GM19238 (cell line): Measurements from ENCODE around the gene TMEM205.
"Not testable (repeated sequence)": the region's sequence is repeated elsewhere in the genome, so short reads cannot be mapped to it uniquely, and the experiment has no call there.

ENCODE experiments used
- DNase-seq: peaks from one replicate; pipeline ENCODE4 v3.0.0; 2011; ENCODE audit warnings: low spot score; ENCODE audit not compliant: insufficient read length

The TMEM205 gene

DNA sequence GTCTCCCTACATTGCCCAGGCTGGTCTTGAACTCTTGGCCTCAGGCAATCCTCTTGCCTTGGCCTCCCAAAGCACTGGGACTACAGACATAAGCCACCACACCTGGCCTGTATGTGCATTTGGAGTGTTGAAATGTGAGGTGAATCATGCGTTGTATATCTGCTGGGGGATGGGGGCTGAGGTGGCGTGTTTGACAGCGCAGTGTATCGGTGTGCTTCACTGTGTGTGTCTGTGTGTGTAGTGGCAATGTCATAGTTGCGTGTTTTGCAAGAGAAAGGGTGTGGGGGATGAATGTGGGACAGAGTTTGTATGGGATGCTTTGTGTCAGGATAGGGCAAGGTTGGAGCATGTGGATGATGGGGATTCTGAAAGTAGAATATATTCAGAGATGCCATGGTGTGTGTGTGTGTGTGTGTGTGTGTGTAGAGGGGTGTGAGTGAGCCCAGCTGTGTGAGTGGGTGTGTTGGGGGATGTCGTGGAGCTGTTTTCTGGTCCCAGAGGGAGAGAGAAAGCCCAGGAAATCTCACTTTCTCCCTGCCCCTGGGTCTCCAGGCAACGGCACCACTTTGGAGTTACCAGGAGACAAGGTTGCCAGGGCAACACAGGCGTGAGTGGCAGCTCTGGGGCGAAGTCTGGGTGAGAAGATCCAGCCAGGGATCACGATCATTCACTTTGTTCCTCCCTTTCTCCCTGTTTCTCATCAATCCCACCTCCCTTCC lies 27.3 kb upstream of the TMEM205 start:
- DNase-seq, result no peak

DNA sequence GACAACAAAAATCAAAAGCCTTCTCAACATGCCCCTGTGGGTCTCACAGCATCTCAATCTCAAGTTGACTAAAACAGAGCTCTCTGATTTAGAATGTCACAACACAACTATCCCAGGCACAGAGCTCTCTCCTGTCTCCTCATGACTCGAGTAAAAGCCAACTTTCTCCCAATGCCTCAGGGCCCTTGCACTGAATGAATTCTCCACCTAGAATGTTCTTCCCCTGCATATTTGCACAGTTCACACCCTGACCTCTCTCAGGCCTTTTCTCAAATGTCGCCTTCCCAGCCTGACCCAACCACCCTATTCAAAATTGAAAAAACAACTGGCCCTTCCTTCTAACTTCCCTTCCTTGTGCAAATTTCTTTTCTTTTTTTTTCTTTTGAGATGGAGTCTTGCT lies 24.7 kb upstream of the TMEM205 start:
- no peak for DNase-seq

DNA sequence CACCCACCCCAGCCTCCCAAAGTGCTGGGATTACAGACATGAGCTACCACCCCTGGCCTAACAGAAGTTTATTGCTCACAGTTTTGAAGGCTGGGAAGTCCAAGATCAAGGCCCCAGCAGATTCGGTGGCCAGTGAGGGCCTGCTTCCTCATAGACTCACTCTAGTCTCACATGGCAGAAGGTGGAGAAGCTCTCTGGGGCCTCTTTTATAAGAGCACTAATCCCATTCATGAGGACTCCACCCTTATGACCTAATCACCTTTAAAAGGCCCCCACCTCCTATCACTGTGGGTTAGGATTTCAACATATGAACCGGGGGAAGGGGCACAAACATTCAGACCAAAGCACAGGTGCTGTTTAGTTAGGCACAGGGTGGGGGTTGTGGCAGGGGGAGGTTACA lies 21.5 kb upstream of the TMEM205 start:
- no peak for DNase-seq

DNA sequence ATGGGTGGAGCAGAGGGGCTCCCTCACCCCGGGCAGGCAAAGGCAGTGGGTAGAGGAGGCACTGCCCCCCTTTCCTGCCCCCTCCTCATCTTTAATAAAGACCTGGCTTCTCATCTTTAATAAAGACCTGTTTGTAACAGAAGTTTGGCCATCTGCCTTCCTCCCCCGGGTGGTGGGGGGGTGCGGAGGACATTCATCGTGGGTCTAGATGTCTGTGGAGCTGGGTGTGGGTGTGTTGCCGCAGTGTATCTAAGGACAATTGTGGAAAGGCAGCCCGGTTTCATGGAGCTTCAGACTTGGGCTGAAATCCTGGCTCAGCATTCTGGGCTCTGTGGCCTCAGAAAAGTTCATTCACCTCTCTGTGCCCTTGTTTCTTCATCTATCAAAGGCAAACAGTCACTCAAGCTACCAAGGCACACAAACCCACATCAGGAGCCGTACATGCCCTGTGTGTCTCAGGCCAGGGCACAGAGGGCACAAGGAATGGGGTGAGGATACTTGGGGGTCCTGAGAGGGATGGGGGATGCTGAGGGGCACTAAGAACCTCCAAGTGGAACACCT lies 19.6 kb upstream of the TMEM205 start:
- no peak for DNase-seq

DNA sequence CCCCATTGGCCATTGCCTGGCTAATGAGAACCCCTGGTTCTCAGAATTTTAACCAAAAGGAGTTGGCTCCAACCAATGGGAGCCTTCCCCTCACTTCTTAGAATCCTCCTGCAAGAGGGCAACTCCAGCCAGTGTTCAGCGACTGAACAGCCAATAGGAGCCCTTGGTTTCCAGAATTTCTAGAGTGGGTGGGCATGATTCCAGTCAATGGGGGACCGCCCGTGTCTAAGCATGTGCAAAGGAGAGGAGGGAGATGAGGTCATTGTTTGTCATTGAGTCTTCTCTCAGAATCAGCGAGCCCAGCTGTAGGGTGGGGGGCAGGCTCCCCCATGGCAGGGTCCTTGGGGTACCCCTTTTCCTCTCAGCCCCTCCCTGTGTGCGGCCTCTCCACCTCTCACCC lies 18.9 kb upstream of the TMEM205 start:
- DNase-seq, result no peak

DNA sequence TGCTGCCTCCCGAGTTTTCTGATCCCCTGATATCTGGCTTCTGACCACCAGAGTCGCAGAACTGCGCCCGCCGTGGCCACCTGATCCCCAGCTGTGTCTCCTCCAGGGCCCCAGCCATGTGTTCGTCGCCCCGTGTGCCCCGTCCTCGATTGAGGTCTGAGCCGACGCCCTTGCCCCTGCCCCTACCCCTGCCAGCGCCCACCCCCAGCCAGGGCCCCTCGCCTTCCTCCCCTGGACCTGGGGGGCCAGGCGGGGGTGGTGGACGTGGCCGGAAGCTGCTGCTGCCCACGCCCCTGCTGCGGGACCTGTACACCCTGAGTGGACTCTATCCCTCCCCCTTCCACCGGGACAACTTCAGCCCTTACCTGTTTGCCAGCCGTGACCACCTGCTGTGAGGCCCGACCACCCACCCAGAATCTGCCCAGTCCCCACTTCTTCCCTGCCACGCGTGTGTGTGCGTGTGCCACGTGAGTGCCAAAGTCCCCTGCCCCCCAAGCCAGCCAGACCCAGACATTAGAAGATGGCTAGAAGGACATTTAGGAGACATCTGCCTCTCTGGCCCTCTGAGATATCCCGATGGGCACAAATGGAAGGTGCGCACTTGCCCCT lies 18.3 kb upstream of the TMEM205 start:
- DNase-seq, result no peak

DNA sequence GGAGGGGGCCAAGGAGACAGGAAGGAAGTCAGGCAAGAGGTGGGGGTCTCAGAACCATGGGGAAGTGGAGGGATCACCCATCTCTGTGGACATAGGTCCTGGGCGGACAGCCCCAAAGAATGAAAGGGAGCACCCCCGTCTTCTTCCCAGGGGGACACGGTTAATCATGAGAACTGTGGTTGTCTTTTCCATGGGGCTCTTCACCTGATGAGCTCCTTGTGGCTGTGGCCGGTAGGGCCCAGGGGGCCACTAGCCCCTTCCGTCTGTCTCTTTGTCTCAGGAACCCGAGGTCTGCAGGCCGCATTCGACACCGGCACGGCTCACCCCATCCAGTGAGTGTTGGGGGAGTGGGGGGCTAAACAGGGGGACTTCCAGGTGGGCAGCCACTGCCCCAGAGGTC lies 17.8 kb upstream of the TMEM205 start:
- DNase-seq, result no peak

DNA sequence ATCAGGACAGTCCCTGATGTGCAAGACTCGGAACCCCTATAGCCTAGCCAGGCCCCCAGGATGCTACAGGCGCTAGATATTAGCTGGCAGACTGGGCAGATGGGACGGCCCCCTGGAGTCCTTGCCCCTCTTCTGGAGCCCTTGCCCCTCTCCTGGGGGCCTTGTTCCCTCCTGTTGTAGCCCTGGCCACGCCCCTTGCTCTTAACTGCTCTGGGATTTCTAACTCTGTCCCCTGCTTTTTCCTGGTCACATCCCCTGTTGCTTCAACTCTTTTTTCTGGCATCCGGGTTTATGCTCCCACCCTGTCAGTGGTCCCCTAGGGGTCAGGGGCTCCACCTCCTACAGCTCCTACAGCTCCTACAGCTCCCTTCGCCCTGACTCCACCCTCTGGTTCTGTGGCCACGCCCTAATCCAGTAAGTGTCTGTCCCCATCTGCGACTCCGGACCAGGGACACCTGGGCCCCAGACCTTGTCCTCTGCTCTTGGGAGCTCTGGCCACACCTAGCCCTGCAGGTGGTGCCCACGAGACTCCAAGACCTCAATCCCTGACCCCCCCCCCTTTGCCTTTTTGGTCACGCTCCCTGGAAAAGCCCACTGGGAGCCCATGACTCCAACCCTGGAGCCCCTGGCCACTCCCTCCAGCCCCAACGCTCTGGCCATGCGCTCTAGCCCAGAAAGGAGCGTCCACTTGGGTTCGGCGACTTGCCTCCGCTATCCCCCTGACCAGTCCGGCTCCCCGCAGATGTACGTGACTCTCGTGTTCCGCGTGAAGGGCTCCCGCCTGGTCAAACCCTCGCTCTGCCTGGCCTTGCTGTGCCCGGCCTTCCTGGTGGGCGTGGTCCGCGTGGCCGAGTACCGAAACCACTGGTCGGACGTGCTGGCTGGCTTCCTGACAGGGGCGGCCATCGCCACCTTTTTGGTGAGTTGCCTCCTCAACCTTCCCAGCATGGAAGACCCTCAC lies 16.0 kb upstream of the TMEM205 start:
- DNase-seq, result no peak

DNA sequence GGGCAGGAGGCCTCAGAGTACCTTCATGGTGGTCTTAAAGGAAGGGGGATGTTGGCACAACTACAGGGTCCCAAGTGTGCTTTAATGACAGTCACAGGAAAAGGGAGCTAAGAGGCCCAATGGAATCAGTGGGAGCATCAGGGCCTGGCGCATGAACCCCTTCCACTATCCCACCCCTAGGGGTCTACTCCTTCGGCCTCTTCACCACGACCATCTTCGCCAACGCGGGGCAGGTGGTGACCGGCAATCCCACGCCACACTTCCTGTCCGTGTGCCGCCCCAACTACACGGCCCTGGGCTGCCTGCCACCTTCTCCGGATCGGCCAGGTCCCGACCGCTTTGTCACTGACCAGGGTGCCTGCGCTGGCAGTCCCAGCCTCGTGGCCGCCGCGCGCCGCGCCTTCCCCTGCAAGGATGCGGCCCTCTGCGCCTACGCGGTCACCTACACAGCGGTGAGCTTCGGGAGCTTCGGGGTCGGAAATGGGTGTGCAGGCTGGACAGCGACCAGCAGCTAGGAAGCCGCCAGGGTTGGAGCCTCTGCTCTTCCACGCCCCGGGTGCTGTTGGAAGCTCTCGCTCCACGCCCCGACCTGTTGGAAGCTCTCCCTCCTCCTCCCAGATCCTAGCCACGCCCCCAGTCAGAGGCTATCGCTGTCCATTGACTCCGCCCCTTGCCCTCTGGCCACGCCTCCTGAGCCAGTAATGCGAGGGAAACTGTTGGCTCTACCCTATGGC lies 15.1 kb upstream of the TMEM205 start:
- DNase-seq, result no peak

DNA sequence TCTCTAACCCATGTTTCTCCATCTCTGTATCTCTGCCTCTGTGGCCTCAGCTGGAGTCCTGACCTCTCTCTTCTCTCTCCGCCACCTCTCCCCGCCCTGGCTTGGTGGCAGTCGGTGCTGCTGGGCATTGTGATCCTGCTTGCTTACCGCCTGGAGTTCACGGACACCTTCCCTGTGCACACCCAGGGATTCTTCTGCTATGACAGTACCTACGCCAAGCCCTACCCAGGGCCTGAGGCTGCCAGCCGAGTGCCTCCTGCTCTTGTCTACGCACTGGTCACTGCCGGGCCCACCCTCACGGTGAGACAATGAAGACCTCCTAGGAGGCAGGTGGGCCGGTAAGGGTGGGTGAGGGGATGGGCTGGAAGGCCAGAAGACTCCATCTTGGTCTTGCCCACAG lies 13.4 kb upstream of the TMEM205 start:
- DNase-seq, result no peak

DNA sequence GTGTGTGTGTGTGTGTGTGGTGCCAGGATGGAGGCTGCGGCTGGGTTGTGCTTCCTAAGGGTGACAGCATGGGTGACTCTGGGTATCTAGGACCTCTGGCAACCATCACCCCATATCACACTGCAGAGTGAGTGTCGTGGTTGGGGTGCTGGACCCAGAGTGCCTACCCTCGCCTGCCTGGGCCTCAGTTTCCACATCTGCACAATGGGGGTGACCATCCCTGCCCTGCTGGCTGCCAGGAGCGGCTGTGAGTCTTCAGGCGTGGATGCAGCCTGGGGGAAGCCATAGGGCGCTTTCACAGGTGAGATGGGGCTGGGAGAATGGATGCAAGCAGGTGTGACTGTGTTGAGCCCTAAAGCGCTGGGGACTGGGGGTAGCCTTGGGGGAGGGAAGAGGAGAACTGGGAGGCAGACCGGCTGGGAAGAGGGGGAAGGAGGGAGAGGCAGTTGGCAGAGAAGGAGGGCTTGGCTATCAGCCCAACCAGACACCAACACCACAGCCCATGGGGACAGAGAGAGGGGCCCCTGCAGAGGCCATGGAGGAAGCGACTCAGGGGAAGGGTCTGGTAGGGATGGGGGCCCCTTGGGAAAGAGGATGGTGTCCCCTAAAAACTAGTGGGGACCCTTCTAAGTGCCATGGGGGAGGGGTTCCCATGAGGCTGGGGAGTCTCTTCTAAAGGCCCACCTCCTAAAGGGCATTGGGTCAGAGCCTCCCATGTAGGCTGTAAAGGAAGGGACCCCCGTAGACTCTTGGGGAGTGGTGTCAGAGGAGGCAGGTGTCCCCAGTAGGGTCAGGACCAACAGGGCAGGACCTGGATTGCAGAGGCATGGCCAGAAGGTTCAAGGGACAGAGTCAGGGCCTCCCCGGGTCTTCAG lies 10.8 kb upstream of the TMEM205 start:
- DNase-seq, result no peak

DNA sequence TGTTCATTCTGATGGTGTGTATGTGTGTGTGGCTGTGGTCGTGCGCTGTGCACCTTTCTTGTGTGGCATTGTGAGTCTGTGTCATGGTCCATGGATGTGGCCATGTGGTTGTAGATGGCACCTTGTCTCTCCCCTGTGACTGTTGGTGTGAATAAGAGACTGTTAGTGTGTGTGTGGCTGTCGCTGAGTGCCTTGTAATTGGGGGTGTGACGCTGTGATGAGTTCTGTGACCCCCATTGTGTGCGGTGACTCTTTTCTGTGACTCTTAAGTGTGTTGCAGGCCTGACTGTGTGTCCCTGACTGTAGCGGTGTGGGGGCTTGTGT lies 10.0 kb upstream of the TMEM205 start:
- no peak for DNase-seq

DNA sequence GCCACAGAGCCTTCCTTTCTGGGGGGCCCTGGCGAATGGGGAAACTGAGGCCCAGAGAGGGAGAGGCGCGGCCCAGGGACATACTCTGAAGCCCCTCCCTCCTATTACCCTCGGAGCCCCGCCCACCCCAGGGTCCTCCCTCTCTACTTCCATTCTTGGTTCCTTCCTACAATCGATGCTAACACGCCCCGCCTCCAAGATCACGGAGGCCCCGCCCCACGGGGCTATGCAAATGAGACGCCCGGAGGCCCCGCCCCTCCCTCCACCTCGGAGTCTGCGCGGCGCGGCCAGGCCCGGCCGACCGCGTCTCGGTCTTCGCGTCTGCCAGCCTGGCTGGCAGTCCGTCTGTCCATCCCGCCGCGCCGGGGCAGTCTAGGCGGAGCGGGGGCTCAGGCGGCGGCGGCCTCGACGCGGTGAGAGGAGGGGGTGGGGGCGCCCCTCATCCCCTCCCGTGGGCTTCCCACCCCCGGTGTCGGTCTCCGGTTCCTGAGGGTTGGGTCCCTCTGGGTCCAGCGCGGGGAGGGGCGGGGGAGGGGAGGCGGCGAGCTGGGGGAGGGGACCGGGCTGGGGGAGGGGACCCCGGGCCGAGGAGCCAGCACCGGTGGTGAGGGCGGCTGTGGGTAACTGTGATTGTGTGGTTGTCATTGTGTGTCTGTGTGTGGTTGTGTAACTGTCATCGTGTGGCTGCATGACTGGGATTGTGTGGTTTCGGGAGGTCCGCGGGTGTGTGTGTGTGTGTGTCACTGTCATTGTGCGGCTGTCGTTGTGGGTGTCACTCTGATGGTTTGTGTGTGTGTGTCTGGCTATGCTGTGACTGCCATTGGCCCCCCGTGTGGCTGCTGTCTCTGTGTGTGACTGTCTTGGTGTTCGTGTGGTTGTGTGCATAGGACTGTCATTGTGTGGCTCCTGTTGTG lies 9.3 kb upstream of the TMEM205 start, which contains the start of gene PLPPR2:
TSS of gene PLPPR2 (plus strand) at position 273 of the 914 bp plus-strand sequence. CDS start 2,242 bp downstream, outside the sequence.
- peak; percentile 83 for DNase-seq

DNA sequence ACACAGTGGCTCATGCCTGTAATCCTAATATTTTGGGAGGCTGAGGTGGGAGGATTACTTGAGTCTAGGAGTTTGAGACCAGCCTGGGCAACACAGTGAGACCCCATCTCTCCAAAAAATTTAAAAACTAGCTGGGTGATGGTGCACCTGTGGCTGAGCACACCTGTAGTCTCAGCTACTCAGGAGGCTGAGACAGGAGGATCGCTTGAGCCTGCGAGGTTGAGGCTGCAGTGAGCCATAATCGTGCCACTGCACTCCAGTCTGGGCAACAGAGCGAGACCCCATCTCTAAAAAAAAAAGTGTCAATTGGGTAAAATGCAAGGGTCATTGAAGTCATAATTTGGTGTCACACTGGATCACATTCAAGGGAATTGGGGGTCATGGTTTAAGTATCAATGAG lies 8.0 kb upstream of the TMEM205 start:
- not testable (repeated sequence) for DNase-seq

DNA sequence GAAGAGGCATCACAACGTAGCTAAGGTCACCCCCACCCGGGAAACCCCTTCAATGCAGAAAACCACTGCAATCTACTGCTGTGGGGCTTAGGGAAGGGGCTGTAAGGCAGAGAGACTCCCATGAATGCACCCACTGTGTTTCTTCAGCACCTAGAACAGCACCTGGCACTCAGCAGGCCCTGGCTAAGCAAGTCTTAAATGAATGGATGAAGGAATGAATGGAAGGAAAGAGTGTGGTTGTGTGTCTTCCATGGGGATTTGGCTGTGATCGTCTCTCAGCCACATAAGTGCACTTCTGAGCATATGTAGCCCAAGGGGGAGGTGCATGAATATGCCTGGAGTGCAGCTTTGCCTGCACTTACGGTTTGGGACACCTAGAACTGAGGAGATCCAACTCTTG lies 3.1 kb upstream of the TMEM205 start:
- no peak for DNase-seq

DNA sequence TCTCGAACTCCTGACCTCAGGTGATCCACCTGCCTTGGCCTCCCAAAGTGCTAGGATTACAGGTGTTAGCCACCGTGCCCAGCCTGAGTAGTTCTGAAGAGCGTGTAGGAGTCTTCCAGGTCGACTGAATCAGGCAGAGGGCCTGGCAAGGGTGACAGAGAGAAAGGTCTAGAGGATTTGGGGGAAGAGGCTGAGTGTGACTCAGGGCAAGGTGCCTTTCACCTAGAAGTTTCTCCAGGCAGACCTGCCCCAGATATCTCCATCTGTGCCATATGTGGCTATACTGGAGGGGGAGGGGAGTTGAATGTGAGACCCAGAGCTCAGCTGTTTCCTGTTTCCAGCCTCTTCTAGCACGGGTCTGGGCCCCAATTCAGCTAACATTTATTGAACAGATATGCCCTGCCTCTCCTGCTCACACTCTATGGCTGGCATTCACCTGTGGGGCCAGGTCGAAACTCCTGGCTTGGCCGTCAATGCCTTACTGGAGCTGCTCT lies 1.5 kb upstream of the TMEM205 start:
- DNase-seq, result no peak

DNA sequence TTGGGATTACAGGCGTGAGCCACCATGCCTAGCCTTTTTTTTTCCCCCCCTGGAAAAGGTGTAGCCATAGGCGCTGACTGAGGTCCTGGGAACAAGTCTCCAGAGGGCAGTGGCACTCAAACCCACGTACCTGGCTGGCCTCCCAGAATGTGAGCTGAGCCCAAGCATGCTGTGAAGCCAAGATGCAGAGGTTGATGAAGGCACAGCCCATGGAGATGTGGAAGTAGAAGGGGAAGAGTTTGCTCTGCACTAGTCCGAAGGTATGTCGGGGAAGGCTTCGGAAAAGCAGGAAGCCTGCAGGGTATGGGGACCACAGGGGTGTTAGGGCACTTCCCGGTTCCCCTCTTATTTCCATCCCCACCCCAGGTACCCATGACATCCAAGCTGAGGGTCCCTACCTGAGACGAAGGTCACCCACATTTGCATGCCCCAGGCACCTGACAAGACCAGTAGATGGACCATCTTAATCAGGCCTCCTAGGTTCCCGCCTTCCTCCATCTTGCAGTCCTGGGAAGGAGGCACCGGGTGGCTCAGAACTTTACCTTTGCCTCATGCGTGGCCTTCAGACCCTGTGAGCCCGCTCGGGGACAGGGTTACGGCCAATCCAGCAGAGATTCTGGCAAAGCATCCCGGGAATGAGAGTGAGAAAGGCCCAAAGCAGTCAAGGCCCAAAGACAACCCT lies 805 bp downstream of the TMEM205 start:
- DNase-seq, result no peak

DNA sequence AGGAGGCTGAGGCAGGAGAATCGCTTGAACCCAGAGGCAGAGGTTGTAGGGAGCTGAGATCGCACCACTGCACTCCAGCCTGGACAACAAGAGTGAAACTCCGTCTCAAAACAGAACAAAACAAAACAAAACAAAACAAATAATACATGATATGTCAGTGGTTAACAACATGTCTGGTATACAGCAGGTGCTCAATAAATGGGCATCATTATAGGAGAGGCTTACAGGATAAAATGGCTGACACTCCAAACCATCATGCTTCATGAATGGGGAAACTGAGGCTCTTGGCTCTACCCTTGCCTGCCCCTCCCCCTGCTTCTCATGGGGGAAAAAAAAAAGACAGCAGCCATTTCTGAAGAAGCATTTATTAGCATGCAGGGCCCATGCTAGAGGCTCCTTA lies 3.6 kb downstream of the TMEM205 start:
- no peak for DNase-seq
